A549 (cell line): ENCODE measurements around the gene DZIP3. TPM values are rescaled to one million over a fixed set of nuclear protein-coding genes. Genes with fewer than 3 reads are reported as not detected.

Source experiments
- ATAC-seq, 2 experiments: fragments of 200-7000 bp in 1 of 2; fragments of >200 bp in 1 of 2; cut with Nextera tagmentation in 1 of 2; cut with Tn5 transposase in 1 of 2; 3 replicates each; pipeline versions ENCODE4 v1.8.0 to v1.9.1; 2018 to 2020; ENCODE audit warnings: mild to moderate bottlenecking in 1 of 2, moderate library complexity in 1 of 2
- CTCF ChIA-PET: fragments of 300-600 bp; sonication (Branson Sonifier 250); formaldehyde crosslinking; extraction: SDS; loops from one replicate; lab custom pipeline; 2021; ENCODE audit warnings: antibody characterized with exemption, inconsistent platforms; lab: Yijun Ruan, JAX
- POLR2A ChIA-PET: fragments of 350-600 bp; formaldehyde crosslinking; extraction: SDS; loops from one replicate; lab custom pipeline; 2021; ENCODE audit warnings: antibody characterized with exemption, inconsistent platforms; lab: Yijun Ruan, JAX
- DNase-seq, 2 experiments: peaks; one replicate each; pipeline versions ENCODE4 v3.0.0 to v3.0.0-alpha.2; 2011 to 2016; ENCODE audit warnings: low read depth in 1 of 2, low spot score in 1 of 2
- FAIRE-seq: peaks from 2 replicates; lab custom pipeline; 2011; peaks lifted over from hg19 to GRCh38; lab: Jason Lieb, UNC
- H3K27ac ChIP-seq, 2 experiments: fragments of >200 bp; sonication (Bioruptor Twin); formaldehyde crosslinking; 3 replicates each; pipeline ENCODE4 v1.5.1; 2016 to 2017
- H3K4me1 ChIP-seq: fragments of >200 bp; sonication (Bioruptor Twin); formaldehyde crosslinking; 3 replicates; pipeline ENCODE4 v1.6.1; 2016
- H3K4me2 ChIP-seq: fragments of >200 bp; sonication (Bioruptor Twin); formaldehyde crosslinking; 3 replicates; pipeline ENCODE4 v1.6.1; 2016
- H3K4me3 ChIP-seq: fragments of >200 bp; sonication (Bioruptor Twin); formaldehyde crosslinking; 3 replicates; pipeline ENCODE4 v1.5.1; 2016
- H3K9me3 ChIP-seq: fragments of >200 bp; sonication (Bioruptor Twin); formaldehyde crosslinking; 3 replicates; pipeline ENCODE4 v1.6.1; 2016
- CBX8 ChIP-seq: fragments of 200-600 bp; sonication (generic); IDR thresholded peaks from 2 replicates; pipeline ENCODE4 v1.6.1; 2016
- EHF ChIP-seq: fragments of 250-450 bp; sonication (Bioruptor Pico); IDR thresholded peaks from 2 replicates; pipeline ENCODE4 v1.5.0; 2020; ENCODE audit warnings: mild to moderate bottlenecking
- ESRRA ChIP-seq: fragments of 150-350 bp; IDR thresholded peaks from 2 replicates; pipeline ENCODE4 v1.6.1; 2014; ENCODE audit warnings: mild to moderate bottlenecking, low read length, borderline replicate concordance
- FOSB ChIP-seq: fragments of 250-450 bp; sonication (Bioruptor Pico); IDR thresholded peaks from 2 replicates; pipeline ENCODE4 v1.5.0; 2020; ENCODE audit warnings: mild to moderate bottlenecking, moderate library complexity
- GATA3 ChIP-seq: IDR thresholded peaks from 2 replicates; pipeline ENCODE4 v1.6.1; 2012; ENCODE audit warnings: borderline replicate concordance
- HEYL ChIP-seq: fragments of 250-450 bp; sonication (Bioruptor Pico); IDR thresholded peaks from 2 replicates; pipeline ENCODE4 v1.8.0; 2021; ENCODE audit warnings: mild to moderate bottlenecking, moderate library complexity
- HOXB13 ChIP-seq: fragments of 250-450 bp; sonication (Bioruptor Pico); IDR thresholded peaks from 2 replicates; pipeline ENCODE4 v1.5.0; 2020; ENCODE audit warnings: low read depth, mild to moderate bottlenecking, moderate library complexity
- MAFK ChIP-seq: fragments of 450-650 bp; IDR thresholded peaks from 2 replicates; pipeline ENCODE4 v1.6.1; 2014; ENCODE audit not compliant: partially characterized antibody
- NFE2L2 ChIP-seq: fragments of 150-350 bp; conservative IDR thresholded peaks from 2 replicates; pipeline ENCODE4 v1.6.1; 2014; ENCODE audit warnings: low read length
- POLR2A ChIP-seq: IDR thresholded peaks from 2 replicates; pipeline ENCODE4 v1.6.1; 2012; ENCODE audit warnings: mild to moderate bottlenecking, low read length
- RAD21 ChIP-seq, 2 experiments: fragments of >200 bp in 1 of 2; sonication (Bioruptor Twin) in 1 of 2; formaldehyde crosslinking in 1 of 2; IDR thresholded peaks in 1 of 2; conservative IDR thresholded peaks in 1 of 2; 2 replicates in 1 of 2; 3 replicates in 1 of 2; pipeline ENCODE4 v1.6.1; 2012 to 2018; ENCODE audit warnings: inconsistent platforms in 1 of 2
- RFX5 ChIP-seq: fragments of 450-650 bp; IDR thresholded peaks from 2 replicates; pipeline ENCODE4 v1.7.1; 2014; ENCODE audit warnings: antibody characterized with exemption, mild to moderate bottlenecking, moderate library complexity
- SMC3 ChIP-seq: fragments of >200 bp; sonication (Bioruptor Twin); formaldehyde crosslinking; IDR thresholded peaks from 3 replicates; pipeline ENCODE4 v1.6.1; 2018; ENCODE audit warnings: inconsistent platforms
- ZC3H11A ChIP-seq: fragments of 450-650 bp; IDR thresholded peaks from 2 replicates; pipeline ENCODE4 v1.6.1; 2014; ENCODE audit warnings: antibody characterized with exemption, mild to moderate bottlenecking
- ZFP36 ChIP-seq: fragments of 450-650 bp; IDR thresholded peaks from 2 replicates; pipeline ENCODE4 v1.6.1; 2014; ENCODE audit warnings: borderline replicate concordance; ENCODE audit not compliant: partially characterized antibody
- WGBS: methylation state at CpG from one replicate; pipeline ENCODE4 v1.1.6; 2017; ENCODE audit errors: missing lambda C conversion rate; 5-methylcytosine and 5-hydroxymethylcytosine counted together
- polyA plus RNA-seq, 4 experiments: library from polyadenylated mRNA; depleted of rRNA in 3 of 4; stranded (reverse); fragments of >200 nt; fragmentation: RNase III in 1 of 4; extraction: RNeasy Plus Mini Kit Qiagen cat#74134 plus additional on column Dnase treatment in 1 of 4; gene quantifications; 2 replicates in 3 of 4; 3 replicates in 1 of 4; pipeline ENCODE4 v1.2.3, GENCODE V29; 2011 to 2017
- small RNA-seq, 6 experiments: library from RNA; depleted of rRNA; stranded (forward); fragments of <200 nt; gene quantifications; one replicate each; pipeline ENCODE3, GENCODE V24; 2012
- TF ChIP-seq, protein P1 (sequence below): fragments of 200-600 bp; sonication (generic); IDR thresholded peaks from 2 replicates; pipeline ENCODE4 v1.6.1; 2016; ENCODE audit warnings: antibody characterized with exemption, mild to moderate bottlenecking, moderate library complexity
- TF ChIP-seq, protein P2 (sequence below): fragments of 250-450 bp; sonication (Bioruptor Pico); IDR thresholded peaks from 2 replicates; pipeline ENCODE4 v1.5.0; 2020; ENCODE audit warnings: low read depth, mild to moderate bottlenecking, moderate library complexity
- TF ChIP-seq, protein P3 (sequence below): fragments of 450-650 bp; IDR thresholded peaks from 2 replicates; pipeline ENCODE4 v1.6.1; 2014; ENCODE audit warnings: antibody characterized with exemption

DZIP3 gene
- polyA plus RNA-seq, 2 of the 4 experiments (the other 2 are of a cell fraction): 8.1 to 22.2 TPM

DNA sequence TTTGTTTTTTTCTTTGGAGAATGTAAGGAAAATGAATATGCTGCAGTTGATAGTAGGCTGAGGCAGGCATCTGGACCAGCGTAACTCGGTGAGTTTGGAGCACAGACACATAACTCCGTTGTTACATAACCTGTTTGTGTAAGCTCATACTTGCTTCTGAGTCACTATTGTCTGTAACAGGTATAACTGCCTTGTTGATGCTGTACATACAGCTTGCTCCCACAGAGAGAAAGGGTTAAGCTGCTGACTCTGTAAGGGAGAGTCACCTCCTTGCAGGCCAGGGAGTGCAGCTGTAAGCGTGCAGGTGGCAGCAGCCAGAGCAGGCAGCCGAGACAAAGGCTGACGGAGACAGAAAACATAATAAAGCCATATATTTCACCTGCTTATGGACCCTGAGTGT, 147.3 kb downstream of the DZIP3 start:
- ATAC-seq (no peak), DNase-seq (no peak)
- POLR2A ChIA-PET: no interaction called here

DNA sequence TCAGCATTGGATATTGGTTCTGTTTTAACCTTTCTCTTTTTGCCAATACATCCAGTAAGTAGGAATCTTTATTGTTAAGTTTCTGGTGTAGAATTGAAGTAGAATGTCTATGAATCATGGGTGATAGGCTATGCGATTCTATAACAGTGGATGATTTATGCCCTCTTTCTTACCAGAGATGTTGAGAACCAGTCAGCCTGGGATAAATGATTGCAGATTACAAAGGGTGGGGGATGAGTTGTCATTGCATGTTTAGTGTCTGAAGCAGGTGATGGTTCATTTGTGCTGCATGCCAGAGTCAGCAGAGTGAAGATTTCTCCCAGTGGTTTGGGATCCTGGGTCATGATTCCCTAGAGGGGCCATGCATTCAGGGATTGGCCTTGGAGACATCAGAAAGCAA, 153.4 kb downstream of the DZIP3 start:
- ChIA-PET CTCF (no interaction called here), POLR2A (no interaction called here)
- no peak overlapping the region for H3K4me2 ChIP-seq
- DNase-seq: no peak
- 39% methylated on average over 1 of the region's 1 CpG for WGBS
- no peak for TF ChIP-seq ZFP36
- TF ChIP-seq FOSB (CRISPR knock-in tag): no peak
- TF ChIP-seq SMC3: no peak
- no peak for TF ChIP-seq GATA3
- no peak for TF ChIP-seq ZC3H11A
- TF ChIP-seq NFE2L2: no peak
- TF ChIP-seq HOXB13 (CRISPR knock-in tag): no peak
- no peak for ATAC-seq
- H3K4me3 ChIP-seq: no peak overlapping the region
- no peaks in the 10 kb centered on the region for H3K9me3 ChIP-seq
- FAIRE-seq: no peak
- no peaks in the 10 kb centered on the region for H3K4me1 ChIP-seq
- no peak overlapping the region for H3K27ac ChIP-seq

More for the DNA sequence above, 147.3 kb downstream of the DZIP3 start:
- no peaks in the 10 kb centered on the region for H3K4me1 ChIP-seq
- H3K4me2 ChIP-seq: no peak overlapping the region
- no peak overlapping the region for H3K27ac ChIP-seq
- CTCF ChIA-PET: interaction anchor here (1.1 kb wide), 1 partner anchor 179 kb away, joined by 3 read pairs; no protein-coding TSS in a partner anchor
- no peak overlapping the region for H3K4me3 ChIP-seq
- 18% methylated on average over 6 of the region's 6 CpGs for WGBS
- FAIRE-seq: no peak
- no peak for TF ChIP-seq GATA3
- TF ChIP-seq POLR2A: no peak
- TF ChIP-seq, protein P1, sequence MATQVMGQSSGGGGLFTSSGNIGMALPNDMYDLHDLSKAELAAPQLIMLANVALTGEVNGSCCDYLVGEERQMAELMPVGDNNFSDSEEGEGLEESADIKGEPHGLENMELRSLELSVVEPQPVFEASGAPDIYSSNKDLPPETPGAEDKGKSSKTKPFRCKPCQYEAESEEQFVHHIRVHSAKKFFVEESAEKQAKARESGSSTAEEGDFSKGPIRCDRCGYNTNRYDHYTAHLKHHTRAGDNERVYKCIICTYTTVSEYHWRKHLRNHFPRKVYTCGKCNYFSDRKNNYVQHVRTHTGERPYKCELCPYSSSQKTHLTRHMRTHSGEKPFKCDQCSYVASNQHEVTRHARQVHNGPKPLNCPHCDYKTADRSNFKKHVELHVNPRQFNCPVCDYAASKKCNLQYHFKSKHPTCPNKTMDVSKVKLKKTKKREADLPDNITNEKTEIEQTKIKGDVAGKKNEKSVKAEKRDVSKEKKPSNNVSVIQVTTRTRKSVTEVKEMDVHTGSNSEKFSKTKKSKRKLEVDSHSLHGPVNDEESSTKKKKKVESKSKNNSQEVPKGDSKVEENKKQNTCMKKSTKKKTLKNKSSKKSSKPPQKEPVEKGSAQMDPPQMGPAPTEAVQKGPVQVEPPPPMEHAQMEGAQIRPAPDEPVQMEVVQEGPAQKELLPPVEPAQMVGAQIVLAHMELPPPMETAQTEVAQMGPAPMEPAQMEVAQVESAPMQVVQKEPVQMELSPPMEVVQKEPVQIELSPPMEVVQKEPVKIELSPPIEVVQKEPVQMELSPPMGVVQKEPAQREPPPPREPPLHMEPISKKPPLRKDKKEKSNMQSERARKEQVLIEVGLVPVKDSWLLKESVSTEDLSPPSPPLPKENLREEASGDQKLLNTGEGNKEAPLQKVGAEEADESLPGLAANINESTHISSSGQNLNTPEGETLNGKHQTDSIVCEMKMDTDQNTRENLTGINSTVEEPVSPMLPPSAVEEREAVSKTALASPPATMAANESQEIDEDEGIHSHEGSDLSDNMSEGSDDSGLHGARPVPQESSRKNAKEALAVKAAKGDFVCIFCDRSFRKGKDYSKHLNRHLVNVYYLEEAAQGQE: no peak
- no peak for TF ChIP-seq HEYL (CRISPR knock-in tag)
- TF ChIP-seq ZFP36: no peak
- no peak for TF ChIP-seq SMC3
- TF ChIP-seq ESRRA: no peak
- TF ChIP-seq RAD21 (conservative IDR thresholded peaks at IDR 0.05 in 1 of 2, IDR thresholded peaks at IDR 0.05 in 1 of 2): no peak
- no peak for TF ChIP-seq HOXB13 (CRISPR knock-in tag)
- TF ChIP-seq MAFK: no peak
- TF ChIP-seq RFX5: no peak
- no peak for TF ChIP-seq EHF (CRISPR knock-in tag)
- TF ChIP-seq CBX8: no peak
- TF ChIP-seq, protein P2, sequence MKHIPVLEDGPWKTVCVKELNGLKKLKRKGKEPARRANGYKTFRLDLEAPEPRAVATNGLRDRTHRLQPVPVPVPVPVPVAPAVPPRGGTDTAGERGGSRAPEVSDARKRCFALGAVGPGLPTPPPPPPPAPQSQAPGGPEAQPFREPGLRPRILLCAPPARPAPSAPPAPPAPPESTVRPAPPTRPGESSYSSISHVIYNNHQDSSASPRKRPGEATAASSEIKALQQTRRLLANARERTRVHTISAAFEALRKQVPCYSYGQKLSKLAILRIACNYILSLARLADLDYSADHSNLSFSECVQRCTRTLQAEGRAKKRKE: no peak
- TF ChIP-seq, protein P3, sequence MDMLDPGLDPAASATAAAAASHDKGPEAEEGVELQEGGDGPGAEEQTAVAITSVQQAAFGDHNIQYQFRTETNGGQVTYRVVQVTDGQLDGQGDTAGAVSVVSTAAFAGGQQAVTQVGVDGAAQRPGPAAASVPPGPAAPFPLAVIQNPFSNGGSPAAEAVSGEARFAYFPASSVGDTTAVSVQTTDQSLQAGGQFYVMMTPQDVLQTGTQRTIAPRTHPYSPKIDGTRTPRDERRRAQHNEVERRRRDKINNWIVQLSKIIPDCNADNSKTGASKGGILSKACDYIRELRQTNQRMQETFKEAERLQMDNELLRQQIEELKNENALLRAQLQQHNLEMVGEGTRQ: no peak
- TF ChIP-seq, all 56 proteins: peak for 0
- no peaks in the 10 kb centered on the region for H3K9me3 ChIP-seq

Small RNAs within 50 kb of the gene (small RNA-seq; reads per million reads assigned to genes)
- 0 reads per million in 6 experiments for gene AC092185.1
- 0 to 0.04 (median 0) reads per million in 6 experiments for gene RF00156

Other genes starting within 250 kb of the DZIP3 start
- 0.29 and 0.39 TPM in 2 replicates for gene MYH15, start 79.1 kb upstream of the DZIP3 start, polyA plus RNA-seq (2011; rRNA removed)
- 0.81 to 2.4 TPM (median 1.7 TPM) in 3 replicates for gene MYH15, start 79.1 kb upstream of the DZIP3 start, polyA plus RNA-seq (2017; fragmentation: RNase III; extraction: RNeasy Plus Mini Kit Qiagen cat#74134 plus additional on column Dnase treatment)
- gene CIP2A, start 284 bp upstream of the DZIP3 start, polyA plus RNA-seq (2011; rRNA removed): 31.8 and 32.6 TPM in 2 replicates
- gene CIP2A, start 284 bp upstream of the DZIP3 start, polyA plus RNA-seq (2017; fragmentation: RNase III; extraction: RNeasy Plus Mini Kit Qiagen cat#74134 plus additional on column Dnase treatment): 29.3 to 33.0 TPM (median 30.7 TPM) in 3 replicates
- not detected in 2 replicates for gene RETNLB, start 167.7 kb downstream of the DZIP3 start, polyA plus RNA-seq (2011; rRNA removed)
- gene RETNLB, start 167.7 kb downstream of the DZIP3 start, polyA plus RNA-seq (2017; fragmentation: RNase III; extraction: RNeasy Plus Mini Kit Qiagen cat#74134 plus additional on column Dnase treatment): not detected in 3 replicates
- gene TRAT1, start 233.1 kb downstream of the DZIP3 start, polyA plus RNA-seq (2011; rRNA removed): not detected in 2 replicates
- not detected in 3 replicates for gene TRAT1, start 233.1 kb downstream of the DZIP3 start, polyA plus RNA-seq (2017; fragmentation: RNase III; extraction: RNeasy Plus Mini Kit Qiagen cat#74134 plus additional on column Dnase treatment)